GM19467 (cell line): ENCODE results near the gene FDXR.
"Not testable (repeated sequence)": the region's sequence is repeated elsewhere in the genome, so short reads cannot be mapped to it uniquely, and the experiment has no call there.

Source experiments
- ATAC-seq: cut with Tn5 transposase; IDR thresholded peaks from one replicate; pipeline ENCODE4 v1.9.1; 2021; ENCODE audit warnings: mild to moderate bottlenecking, moderate library complexity; ENCODE audit not compliant: unreplicated experiment

The FDXR gene, protein sequence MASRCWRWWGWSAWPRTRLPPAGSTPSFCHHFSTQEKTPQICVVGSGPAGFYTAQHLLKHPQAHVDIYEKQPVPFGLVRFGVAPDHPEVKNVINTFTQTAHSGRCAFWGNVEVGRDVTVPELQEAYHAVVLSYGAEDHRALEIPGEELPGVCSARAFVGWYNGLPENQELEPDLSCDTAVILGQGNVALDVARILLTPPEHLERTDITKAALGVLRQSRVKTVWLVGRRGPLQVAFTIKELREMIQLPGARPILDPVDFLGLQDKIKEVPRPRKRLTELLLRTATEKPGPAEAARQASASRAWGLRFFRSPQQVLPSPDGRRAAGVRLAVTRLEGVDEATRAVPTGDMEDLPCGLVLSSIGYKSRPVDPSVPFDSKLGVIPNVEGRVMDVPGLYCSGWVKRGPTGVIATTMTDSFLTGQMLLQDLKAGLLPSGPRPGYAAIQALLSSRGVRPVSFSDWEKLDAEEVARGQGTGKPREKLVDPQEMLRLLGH

GRCh38 chr17:74872313-74873036, at the start of gene FDXR:
Gene FDXR, minus strand, starts transcription at chr17:74872994. Its CDS starts 50 bp downstream, at chr17:74872944.
- ATAC-seq, result peak; percentile 28

GRCh38 chr17:74922172-74922571, 49.4 kb upstream of the FDXR start:
- ATAC-seq, result no peak

- ATAC-seq, result no peak
Observed at GRCh38 chr17:74921769-74922168, 49.0 kb upstream of the FDXR start.

GRCh38 chr17:74921026-74921681, 48.4 kb upstream of the FDXR start:
- no peak for ATAC-seq

GRCh38 chr17:74920642-74921025, 47.8 kb upstream of the FDXR start:
- no peak for ATAC-seq

DNA sequence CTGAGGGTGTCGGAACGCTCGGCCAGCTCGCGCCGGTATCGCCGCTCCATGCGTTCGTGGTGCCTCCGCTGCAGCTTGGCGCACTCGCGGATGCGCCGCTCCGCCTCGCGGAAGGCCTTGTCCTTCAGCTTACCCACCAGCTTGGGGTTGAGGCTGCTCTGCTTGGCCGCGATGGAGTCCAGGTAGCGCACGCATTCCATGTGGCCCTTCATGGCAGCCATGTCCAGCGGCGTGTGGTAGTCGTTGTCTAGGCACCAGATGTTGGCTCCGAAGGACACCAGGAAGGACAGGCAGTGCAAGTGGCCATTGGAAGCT, 47.5 kb upstream of the FDXR start:
- no peak for ATAC-seq

GRCh38 chr17:74919440-74920305, 46.9 kb upstream of the FDXR start:
- no peak for ATAC-seq

- ATAC-seq, result no peak
Observed at GRCh38 chr17:74918906-74919305, 46.1 kb upstream of the FDXR start.

DNA sequence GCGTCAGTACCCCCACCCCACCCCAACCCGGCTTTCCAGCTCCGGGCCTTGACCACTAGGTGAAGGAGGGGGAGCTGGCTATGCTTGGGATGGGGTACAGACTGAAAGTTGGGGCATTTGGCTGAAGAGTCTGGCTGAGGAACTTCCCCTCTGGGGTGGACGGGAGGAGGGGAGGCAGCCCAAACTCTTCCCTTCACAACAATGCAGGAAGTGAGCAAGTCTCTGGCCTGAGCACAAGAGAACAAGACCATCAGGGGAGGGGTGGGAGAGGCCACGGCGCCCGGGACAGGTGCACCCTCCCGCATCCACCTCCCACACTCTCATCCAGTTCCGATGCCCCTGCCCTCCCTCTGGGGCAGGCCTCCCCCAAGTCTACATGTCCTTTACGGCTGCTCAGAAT, 44.6 kb upstream of the FDXR start:
- ATAC-seq, result no peak

DNA sequence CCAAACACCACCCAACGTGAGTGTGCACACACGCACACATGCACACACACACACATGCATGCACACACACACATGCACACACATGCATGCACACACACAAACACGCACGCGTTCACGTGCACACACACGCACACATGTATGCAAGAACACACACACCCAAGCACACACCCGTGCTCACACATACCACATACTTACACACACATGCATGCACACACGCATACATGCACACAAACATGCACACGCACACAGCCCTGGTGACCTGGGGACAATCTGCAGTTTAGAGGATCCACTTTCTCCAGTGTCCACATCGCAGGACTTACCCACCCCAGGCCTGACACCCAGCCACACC, 44.0 kb upstream of the FDXR start:
- ATAC-seq, result no peak

GRCh38 chr17:74916136-74916850, 43.5 kb upstream of the FDXR start:
- ATAC-seq, result no peak

GRCh38 chr17:74911423-74911822, 38.6 kb upstream of the FDXR start:
- ATAC-seq, result not testable (repeated sequence)

DNA sequence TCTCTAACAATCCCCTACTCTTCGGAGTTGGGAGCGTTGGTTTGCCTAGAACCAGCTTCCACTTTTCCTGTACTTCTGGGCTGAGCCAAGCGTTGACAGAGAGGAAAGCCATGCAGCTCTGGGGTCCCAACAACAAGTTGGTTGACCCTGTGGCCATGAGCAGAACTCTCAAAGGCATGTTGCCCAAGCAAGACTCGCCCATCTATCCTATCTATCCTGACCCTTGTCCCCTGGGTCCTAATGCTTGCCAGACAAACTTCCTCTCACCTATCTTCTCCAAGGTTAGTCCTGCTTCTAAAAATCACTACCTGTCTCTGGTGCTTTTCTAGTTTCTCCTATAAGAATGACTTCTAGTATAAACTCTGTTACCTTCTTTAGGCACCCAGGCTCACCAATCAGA, 36.3 kb upstream of the FDXR start:
- not testable (repeated sequence) for ATAC-seq

DNA sequence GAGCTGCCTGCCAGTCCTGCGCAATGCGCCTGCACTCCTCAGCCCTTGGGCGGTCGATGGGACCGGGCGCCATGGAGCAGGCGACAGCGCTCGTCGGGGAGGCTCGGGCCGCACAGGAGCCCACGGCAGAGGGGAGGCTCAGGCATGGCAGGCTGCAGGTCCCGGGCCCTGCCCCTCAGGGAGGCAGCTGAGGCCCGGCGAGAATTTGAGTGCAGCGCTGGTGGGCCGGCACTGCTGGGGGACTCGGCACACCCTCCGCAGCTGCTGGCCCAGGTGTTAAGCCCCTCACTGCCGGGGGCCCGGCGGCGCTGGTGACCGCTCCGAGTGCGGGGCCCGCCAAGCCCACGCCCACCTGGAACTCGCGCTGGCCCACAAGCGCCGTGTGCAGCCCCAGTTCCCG, 34.2 kb upstream of the FDXR start:
- no peak for ATAC-seq

DNA sequence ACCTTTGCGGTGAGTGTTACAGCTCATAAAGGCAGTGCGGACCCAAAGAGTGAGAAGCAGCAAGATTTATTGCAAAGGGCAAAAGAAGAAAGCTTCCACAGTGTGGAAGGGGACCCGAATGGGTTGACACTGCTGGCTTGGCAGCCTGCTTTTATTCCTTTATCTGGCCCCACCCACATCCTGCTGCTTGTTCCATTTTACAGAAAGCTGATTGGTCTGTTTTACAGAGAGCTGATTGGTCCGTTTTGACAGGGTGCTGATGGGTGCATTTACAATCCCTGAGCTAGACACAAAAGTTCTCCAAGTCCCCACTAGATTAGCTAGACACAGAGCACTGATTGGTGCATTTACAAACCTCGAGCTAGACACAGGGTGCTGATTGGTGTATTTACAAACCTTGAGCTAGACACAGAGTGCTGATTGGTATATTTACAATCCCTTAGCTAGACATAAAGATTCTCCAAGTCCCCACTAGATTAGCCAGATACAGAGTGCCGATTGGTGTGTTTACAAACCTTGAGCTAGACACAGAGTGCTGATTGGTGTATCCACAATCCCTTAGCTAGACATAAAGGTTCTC, 33.5 kb upstream of the FDXR start:
- ATAC-seq, result not testable (repeated sequence)

- ATAC-seq, result no peak
Observed at GRCh38 chr17:74904687-74905409, 32.1 kb upstream of the FDXR start.

- no peak for ATAC-seq
Observed at GRCh38 chr17:74903671-74904070, 30.9 kb upstream of the FDXR start.

DNA sequence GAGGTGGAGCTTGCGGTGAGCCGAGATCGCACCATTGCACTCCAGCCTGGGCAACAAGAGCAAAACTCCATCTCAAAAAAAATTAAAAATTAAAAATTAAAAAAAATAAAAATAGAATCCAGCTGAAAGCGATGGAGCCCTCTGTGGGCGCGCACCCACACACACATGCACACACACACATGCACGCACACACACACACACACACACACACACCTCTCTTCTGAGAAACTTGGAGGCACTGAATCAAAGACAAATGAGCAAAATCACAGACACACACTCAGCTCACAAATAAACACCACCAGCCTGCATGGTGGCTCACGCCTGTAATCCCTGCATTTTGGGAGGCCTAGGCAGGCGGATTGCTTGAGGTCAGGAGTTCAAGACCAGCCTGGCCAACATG, 30.2 kb upstream of the FDXR start:
- ATAC-seq, result no peak
